SK-N-DZ (cell line): ENCODE results near the gene LSP1.
A peak's percentile ranks its signal among the peaks of the same experiment; 100 is the strongest.

Experiments used
- DNase-seq: peaks from one replicate; pipeline ENCODE4 v3.0.0-alpha.2; 2015; ENCODE audit warnings: low spot score

Gene LSP1

GRCh38 chr11:1837171-1838076 is 15.5 kb upstream of the LSP1 start:
- peak; percentile 63 for DNase-seq

DNA sequence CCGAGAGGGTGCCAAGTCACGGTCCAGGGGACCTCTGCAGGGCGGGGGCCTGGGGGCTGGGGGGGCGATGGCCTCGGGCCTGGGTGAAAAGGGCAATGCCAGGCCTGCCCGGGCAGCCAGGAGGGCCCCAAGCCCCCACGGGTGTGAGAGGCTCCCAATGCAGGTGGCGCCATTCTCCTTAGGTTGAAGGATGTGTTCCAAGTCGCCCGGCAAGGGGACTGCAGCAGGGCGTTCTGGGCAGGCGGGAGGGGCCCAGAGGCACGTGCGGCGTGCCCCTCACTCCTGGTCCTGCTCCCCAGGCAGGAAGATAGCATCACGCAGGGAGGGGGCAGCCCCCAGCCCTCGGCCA is 14.8 kb upstream of the LSP1 start:
- no peak for DNase-seq

DNA sequence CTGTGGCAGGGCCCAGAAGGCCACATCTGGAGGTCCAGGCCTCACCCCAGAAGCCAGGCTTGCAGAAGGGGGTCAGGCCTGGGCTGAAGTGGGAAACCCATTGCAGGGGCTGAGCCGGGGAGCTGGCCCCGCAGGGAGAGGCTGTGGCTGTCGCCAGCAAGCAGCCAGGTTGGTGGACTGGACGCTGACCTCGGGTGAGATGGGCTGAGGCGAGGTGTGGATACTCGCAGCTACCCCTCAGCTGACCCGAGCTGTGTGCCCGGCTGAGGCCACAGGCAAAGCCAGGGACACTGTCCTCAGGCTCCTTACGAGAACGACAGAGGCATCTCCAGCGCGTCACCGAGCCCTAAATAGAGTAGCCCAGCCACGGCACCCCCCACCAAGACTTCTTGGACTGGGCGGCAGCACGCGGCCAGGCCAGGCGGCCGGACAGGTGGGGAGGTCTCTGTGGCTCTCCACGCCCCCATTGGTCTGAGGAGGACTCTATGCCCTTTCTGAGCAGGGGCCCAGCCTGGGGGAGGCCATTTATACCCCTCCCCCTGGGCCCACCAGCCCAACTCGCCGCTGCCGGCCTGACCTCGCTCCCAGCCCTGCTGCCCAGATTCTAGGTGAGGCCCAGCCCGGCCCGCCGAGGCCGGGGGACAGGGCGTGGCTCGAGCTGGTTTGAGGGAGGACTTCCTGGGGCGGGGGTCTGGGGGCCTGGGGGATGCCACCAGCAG is 14.3 kb upstream of the LSP1 start, which contains the start of gene TNNI2:
Gene TNNI2 (plus strand): TSS at position 556 of the 719 bp plus-strand sequence. CDS start 716 bp downstream, outside the sequence.
- no peak for DNase-seq

- DNase-seq, result no peak
Measured at GRCh38 chr11:1839204-1839923, 13.5 kb upstream of the LSP1 start.

DNA sequence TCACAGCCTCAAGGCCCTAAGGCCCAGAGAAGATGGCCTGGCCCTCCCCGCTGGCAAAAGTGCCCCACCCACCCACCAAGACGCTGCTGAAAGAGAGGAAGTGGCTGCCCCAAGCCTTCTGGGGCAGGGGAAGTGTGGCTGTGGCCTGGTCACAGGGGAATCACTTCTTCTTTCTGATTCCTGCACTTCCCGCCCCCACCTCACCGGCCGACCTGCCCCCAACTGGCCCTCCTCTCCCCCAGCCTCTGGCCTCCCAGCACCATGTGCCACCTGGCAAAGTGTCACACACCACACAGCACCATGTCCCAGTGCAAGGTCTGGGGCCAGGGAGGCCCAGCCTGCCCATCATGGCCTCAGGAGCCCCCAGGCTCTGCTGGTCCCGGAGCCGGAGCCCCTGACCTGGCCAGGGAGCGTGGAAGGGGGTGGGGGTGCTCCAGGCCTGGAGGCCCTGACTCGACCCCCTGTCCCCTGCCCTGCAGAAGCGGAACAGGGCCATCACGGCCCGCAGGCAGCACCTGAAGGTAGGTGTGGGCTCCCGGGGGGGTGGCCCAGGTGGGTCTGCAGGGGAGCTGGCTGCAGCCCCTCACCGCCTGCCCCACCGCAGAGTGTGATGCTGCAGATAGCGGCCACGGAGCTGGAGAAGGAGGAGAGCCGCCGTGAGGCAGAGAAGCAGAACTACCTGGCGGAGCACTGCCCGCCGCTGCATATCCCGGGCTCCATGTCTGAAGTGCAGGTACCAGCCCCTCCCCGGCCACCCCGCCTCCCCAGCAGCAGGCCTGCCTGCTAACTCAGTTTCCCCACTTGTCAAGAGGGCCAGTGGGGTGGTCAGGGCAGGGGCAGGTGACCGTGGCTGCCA is 12.7 kb upstream of the LSP1 start:
- DNase-seq, result no peak

DNA sequence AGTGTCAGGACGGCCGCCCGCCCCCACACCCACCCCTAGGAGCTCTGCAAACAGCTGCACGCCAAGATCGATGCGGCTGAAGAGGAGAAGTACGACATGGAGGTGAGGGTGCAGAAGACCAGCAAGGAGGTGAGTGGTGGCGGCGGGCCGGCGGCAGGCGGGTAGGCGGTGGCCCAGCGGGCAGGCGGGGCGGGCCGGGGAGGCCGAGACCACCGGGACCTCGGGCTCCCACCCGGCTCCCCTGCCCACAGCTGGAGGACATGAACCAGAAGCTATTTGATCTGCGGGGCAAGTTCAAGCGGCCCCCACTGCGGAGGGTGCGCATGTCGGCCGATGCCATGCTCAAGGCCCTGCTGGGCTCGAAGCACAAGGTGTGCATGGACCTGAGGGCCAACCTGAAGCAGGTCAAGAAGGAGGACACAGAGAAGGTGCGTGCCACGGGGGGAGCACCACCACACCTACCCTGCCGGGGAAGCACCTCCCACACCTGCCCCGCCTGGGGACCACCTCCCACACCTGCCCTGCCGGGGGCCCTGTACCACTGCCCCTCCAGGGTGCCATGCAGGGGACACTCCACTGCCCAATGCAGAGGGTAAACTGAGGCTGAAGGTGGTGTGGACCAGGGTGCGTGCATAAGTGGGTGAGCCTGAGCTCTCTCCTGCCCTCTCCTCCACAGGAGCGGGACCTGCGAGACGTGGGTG is 12.0 kb upstream of the LSP1 start:
- DNase-seq, result no peak

GRCh38 chr11:1841511-1842148 is 11.3 kb upstream of the LSP1 start:
- DNase-seq, result no peak

GRCh38 chr11:1842149-1843097 is 10.5 kb upstream of the LSP1 start:
- DNase-seq, result no peak

- DNase-seq, result no peak
Measured at GRCh38 chr11:1843098-1843473, 9.8 kb upstream of the LSP1 start.

DNA sequence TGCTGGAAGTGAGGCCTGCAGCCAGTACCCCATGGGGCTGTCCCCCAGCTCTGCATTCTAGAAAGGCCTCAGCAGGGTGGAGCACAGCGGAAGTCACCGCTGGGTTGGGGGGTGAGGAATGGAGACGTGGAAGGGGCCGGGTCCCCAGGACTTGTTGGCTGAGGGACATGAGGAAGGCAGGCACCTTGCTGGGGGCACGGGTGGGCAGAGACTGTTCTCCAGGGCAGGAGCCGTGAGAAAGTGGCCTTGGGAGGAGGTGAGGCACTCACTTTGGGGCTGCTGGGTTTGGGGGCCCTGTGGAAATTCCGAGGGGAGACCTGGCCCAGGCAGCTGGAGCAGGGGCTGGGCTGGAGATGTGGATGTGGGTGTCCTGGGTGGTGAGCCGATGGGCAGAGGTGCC is 9.1 kb upstream of the LSP1 start:
- DNase-seq, result no peak

DNA sequence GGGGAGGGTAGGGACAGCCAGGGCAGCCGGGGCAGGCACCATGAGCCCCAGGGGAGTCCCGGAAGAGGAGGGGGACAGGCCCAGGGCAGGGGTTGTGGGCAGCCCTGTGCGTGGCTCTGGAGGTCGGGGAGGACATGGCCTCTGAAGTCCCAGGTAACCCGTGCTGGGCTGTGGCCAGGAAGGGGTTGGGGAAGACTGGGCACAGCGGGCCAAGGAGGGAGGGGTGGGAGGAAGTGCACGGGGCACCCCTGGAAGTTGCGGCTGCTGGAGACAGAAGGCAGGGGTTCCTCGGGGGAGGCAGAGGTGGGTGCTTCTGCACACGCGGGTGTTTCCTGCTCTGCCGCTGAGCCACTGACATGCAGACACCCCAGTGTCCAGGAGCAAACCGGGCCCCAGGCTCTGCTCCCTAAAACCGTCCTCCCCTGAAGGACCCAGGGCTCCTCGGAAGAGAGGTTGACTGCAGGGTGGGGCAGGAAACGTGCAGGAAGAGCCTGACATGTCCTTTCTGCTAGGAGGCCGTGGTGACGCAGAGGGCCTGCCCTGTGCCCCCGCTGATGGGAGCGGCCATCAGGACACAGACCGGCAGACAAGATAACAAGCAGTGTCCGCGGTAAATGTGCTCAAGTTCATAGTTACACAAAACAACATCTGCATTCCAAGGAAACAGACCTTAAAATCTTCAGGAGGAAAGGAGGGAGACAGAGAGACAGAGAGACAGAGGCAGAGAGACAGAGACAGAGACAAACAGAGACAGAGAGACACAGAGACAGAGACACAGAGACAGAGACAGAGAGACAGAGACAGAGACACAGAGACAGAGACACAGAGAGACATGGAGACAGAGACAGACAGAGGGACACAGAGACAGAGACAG is 8.4 kb upstream of the LSP1 start:
- no peak for DNase-seq

GRCh38 chr11:1845095-1845429 is 7.8 kb upstream of the LSP1 start:
- DNase-seq, result no peak

GRCh38 chr11:1845561-1846452 is 7.1 kb upstream of the LSP1 start:
- DNase-seq, result no peak

DNA sequence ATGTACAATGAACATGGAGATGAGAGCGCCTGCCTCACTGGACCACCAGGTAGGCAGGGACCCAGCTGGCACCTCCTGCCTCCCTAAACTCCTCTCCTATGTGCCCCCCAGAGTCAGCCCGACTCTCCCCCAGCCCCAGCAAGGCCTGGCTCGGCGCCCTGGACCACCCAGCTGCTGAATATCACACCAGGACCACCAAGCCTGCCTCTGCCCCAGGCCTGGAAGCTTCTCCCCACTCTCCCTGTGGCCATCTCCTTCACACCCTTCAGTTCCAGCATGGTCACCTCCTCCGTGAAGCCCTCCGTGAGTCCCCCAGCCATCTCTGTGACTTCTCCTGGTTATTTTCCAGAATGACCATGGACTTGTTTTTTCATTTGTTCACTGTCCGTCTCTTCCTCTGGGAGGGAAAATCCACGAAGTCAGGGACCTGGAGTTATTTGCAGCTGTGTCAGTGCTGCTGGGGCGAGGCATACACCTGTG is 6.4 kb upstream of the LSP1 start:
- no peak for DNase-seq

GRCh38 chr11:1847006-1847735 is 5.7 kb upstream of the LSP1 start:
- DNase-seq, result no peak

GRCh38 chr11:1847926-1848639 is 4.8 kb upstream of the LSP1 start:
- DNase-seq, result no peak
